Measurements from ENCODE around the gene HOXA5.

Gene HOXA5

GRCh38 chr7:27143023-27143949 lies at the start of gene HOXA5:
Gene HOXA5, minus strand, starts transcription at chr7:27143681. Its CDS starts 74 bp downstream, at chr7:27143607.
- peak; percentile 82 for DNase-seq

DNA sequence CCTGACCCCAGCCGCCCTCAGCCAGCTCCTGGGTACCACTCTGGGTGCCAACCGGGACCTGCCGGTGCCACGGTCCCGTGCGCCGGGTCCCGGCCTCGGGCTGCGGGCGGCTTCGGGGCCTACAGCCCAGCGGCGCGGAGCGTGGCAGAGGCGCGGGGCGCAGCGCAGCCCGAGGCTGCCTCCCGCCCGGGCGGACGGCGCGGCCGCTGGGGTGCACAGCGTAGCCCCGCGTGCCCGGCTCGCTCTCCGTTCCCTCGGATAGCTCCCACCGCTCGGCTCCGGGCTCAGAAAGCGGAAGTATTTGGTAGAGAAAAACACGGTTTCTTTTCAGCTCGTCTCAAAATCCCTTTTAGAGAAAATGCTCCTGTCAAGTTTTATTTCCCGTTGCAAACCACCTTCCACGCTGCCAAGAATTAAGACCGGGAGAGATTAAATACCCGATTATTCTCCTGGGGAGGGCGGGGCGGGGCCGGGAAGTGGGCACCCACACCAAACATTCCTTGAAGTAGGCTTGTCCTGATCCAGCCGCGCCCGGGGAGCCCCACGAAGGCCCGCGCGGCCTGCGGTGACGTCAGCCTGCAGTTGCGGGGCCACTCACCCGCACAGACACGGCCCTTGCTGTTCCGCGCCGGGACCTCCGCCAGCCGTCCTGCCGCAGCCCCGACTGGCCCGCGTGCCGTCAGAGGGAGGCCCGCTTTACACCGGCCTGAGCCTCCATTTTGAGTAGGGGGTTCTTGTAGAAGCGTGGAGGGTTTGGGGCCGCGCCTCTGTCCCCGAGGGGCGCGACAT lies 49.3 kb upstream of the HOXA5 start:
- no peak for DNase-seq

DNA sequence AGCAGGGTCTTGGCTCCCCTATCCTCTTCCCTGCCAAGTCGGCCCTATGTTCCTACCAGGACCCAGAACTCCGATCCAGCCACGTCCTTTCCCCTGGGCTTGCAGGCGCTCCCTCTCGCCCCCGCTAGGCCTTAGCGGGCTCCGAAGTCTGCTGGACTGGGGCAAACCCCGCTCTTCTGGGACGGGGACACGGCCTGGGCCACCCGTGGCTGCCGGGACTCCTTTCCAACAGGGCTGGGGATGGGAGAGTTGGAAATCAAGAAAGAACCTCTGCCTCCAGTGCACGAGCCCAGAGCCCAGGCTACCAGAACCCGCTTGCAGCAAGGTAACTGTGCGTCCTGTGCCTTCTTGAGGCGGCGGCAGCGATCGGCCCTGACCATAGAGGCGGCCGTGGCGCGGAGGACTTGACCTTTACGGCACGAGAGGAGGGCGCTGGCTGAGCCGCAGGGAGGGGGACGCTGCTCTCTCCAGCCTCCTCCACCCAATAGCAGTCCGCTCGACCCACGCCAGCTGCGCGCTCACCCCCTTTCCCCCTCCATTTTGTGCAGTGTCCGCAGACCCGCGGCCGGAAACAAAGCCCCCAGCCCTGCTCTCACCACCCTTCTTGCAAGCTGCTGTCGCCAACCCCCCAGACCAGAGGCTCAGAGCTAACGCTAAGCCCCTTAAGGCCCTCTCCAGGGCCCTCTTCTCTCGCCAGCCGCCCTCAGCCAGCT lies 48.5 kb upstream of the HOXA5 start:
- no peak for DNase-seq

GRCh38 chr7:27191161-27191731 lies 47.8 kb upstream of the HOXA5 start:
- no peak for DNase-seq

DNA sequence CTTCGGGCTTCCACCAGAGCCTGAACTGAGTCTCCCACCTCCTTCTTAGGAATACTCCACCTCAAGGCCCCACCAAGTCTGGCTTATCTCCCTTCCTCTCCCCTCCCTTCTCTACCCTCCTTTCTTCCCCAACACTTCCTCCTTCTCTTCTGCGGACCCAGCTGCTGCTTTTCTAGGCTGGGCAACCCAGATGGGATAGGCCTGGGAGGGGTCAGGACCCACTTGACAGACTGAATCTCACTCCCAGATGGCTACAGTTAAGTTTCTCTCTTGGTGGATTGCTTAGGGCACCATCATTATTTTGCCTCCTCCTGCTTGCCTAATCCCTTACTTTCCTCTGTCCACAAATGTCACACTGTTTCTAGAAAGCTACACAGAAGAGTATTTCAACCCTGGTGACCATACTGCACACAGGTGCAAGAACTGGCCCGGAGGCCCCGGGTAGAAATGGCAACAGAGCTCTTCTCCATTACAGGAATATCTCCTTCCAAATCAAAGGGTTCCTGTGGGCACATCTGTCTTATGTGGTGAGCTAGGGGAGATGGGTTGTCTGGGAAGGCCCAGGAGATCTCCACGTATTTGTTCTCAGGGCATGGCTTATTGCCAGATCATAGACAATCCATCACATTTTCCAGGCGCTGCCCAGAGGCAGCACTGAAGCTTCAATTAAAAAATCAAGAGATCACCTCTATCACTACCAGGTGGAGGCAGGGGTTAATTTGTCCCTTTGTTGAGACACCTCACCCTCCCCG lies 46.7 kb upstream of the HOXA5 start:
- no peak for DNase-seq

DNA sequence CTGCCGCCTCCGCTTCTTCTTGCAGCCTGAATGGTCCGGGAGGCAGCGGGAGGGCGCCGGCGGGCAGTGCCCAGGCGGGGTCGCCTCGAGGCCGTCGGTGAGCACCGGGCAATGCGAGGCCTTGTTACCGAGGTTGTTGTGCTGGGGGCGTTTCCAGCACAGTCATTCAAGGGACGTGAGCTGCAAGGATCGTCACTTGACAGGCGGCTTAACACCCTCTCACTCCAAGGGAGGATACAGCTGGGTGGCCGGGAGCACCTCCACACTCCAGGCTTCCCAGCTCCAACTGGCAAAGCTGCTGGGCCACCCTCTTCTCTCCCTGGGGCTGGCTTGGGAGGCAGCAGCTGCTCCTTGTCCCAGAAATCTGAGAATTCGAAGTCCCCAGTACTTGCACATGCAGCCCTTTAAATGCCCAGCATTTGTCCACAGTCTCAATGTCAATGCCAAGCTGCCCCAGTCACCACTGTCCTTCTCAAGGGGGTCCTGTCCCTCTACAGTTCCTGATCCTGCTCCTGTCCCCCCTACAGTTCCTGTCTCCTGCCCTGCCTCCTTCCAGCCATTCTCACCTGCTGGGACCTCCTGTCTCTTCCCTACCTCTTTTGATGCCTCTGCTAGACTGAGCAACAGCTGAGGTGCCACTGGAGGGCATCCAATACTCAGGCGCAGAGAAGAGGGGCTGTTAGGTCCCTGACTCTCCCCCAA lies 46.0 kb upstream of the HOXA5 start:
- no peak for DNase-seq

DNA sequence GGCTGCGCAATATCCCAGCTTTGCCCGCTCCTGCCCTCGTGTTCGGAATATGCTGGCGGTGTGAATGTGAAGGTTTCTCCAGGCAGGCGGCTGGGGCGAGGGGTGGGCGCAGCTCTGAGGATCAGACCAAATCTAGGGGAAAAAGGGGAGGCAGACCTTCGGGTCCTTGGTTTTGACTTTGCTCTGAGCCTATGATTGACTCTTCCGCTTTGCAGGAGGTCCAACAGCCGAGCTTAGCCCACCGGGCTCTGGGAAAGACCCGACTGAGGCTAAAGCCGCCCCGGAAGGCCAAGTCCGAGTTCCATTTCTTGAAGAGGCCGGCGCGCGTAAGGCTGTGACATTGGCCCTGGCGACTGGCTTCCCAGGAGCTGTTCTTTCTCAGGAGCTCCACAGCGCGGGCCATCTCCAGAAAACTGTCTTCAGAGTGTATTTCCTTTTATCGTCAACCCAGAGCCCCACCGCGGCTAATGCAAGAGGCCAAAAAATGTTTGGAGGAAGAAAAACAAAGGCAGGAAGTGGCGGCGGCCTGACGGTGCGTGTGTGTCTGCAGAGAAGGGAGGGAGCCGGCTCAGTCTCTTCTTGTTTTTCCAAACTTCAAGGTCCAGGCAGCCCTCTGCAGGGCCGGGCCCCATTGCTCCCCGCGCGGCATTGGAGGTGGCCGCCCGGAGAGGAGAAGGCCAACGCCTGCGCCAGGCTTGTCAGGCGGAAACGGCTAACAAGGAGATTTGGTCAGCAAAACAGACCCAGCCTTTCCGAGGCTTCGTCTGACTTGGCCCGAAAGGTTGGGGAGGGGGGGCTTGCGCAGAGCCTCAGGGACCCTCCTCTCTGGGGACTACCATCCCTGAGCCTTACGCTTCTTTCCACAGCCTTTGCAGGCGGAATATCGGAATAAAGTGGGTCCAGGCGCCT lies 45.2 kb upstream of the HOXA5 start:
- no peak for DNase-seq

- no peak for DNase-seq
Observed at GRCh38 chr7:27187475-27188385, 44.2 kb upstream of the HOXA5 start.

DNA sequence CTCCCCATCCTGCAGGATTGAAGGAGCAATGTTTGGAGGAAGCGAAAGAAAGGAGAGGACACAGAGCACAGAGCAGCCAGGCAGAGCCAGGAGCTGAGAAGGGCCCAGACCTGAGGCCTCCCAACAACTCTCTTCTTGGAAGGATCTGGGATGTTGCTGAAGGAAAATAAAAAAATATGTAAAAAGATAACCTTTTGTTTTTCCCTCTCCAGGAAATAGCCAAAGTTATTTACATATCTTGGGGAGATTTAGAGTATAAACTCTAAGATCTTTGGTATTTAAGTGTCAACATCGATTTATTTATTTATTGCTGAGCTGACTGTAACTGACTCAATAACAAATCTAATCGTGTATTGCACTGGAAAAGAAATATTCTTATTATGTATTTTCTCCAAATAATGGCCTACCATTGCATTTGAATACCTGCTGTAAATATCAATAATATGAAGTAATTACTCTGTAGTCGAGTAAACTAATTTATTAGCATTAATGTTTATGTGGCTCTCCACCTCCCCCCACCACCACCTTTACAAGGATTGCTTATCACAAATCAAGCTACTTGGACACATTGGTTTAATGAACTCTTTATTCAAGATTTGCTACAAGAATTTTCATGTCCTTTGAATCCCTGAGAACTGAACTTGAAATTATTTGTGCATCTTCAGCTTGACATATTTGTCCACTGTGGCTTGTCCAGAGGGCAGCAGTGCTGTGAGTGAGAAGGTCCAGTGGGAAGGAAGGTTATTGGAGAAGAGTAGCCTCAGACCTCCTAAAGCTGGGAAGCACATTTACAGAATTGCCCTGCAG lies 43.4 kb upstream of the HOXA5 start:
- DNase-seq: no peak

DNA sequence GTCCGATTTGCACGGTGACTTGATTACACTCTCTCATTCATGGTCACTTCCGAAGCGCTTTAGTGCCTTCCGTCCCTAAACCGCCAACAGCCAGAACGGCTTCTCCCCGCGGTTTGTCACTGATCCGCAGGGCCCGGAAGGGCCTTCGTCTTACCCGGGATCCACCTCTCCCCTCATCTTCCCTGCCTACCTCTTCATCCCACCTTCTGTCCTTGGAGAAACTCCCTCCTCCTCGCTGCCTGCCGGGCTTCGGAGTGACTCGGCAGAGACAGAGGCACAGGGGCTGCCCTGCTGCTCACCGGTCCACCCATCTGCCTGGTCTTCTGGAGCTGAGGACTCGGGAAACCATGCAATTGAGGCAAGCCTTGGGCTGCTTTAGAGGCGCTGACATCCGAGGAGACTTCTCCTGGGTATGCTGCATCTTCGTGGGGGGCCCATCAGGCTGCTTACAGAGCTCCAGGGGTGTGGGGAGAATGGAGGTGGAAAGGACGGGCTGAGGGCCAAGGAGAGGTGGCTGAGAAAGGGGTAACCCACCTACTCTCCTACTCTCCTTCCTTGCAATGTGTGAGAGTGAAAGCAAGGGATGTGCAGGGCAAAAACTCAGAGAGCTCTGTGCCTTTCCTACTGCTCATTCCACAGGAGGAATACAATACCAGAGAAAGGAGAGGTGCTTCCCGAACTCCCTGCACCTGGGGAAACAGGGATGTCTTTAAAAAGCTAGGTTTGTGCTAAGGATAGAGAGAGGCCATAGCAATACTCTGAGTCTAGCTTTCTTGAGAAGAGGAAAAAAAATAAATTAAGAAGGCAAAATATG lies 42.6 kb upstream of the HOXA5 start:
- no peak for DNase-seq

- DNase-seq: peak; percentile 24
Observed at GRCh38 chr7:27185013-27185853, 41.8 kb upstream of the HOXA5 start, which contains the start of gene HOXA11. Gene HOXA11, minus strand, starts transcription at chr7:27185232. Its CDS starts 88 bp downstream, at chr7:27185144.

DNA sequence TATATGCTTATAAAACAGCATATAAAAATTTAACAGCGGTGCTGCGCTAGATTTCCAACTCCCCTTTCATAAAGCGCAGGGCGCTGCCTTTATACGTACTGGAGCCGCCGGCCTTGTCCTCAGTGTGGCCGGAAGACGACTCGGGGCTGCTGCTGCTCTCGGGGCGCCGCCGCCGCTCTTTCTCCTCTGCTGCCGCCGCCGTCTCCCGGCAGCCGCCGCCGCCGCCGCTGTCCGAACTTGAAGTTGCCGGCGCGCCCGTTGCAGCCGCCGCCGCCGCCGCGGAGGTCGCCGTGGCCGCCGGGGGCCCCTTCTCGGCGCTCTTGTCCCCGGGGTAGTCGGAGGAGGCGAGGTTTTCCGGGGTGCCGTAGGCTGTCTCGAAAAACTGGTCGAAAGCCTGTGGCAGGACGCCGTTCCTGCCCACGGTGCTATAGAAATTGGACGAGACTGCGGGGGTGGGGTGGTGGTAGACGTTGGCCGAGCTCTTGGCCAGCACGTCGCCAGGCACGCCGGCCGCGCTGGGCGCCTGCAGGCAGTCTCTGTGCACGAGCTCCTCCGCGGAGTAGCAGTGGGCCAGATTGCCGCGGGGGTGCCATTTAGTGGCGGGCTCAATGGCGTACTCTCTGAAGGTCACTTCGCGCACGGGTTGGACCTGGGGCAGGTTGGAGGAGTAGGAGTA lies 41.0 kb upstream of the HOXA5 start:
- peak; percentile 24 for DNase-seq

- DNase-seq: no peak
Observed at GRCh38 chr7:27183682-27184336, 40.3 kb upstream of the HOXA5 start.

DNA sequence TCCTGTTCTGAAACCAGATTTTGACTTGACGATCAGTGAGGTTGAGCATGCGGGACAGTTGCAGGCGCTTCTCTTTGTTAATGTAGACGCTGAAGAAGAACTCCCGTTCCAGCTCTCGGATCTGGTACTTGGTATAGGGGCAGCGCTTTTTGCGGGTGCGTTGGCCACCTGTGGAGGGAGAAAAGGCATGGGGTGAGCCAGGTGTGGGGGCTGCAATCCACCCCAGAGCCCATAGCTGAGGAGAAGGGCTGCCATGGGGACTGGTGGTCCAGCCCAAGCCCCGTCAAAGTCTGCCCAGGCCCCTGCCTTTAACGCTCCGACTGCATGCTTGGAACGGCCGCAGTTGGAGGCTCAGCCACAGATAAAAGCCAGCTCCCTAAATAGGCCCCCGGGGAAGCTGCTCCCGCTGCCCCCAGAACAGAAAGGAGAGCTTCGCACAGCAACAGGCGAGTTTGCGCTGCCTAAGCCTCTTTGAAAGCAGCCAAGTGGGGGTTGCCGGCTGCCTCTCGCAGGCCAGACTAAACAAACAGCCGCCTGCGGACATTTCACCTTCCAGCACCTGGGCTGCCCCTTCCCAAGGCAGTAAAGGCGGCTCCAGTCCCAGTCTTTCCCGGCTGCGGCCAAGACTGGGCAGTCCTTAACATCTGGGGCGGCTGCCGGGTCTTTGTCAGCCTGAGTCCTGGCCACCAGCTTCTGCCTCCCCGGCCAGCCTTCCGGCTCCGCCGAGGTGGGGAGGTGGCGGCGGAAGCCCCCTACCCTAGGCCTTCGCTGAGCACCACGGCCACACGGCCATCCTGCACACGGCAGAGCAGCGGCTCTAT lies 39.6 kb upstream of the HOXA5 start:
- DNase-seq: no peak

Data from NCI-H510A (cell line).